ENCODE results near the gene ZKSCAN2. TPM values are rescaled to one million over a fixed set of nuclear protein-coding genes. Genes with fewer than 3 reads are reported as not detected.

ZKSCAN2 gene
- total and polyA plus RNA-seq, 2 of the 8 experiments (the other 6 are each of a cell fraction or from before 2014, with no cell fraction given), result 2.2 to 11.6 TPM

GRCh38 chr16:25194273-25194878 lies 63.3 kb downstream of the ZKSCAN2 start:
- Histone ChIP-seq H3K4me2 (ENCODE audit: insufficient read depth in 1 of 2, low read depth in 2 of 2, low read length in 2 of 2) (no peak overlapping the region), H2BK20ac (ENCODE audit: low read length) (no peak overlapping the region), H2BK12ac (ENCODE audit: low read depth, low read length) (no peak overlapping the region), H4K91ac (replicated peaks; ENCODE audit: insufficient read length, low read length) (no peak overlapping the region), H3K9ac (replicated peaks in 1 of 4; ENCODE audit: extremely low read depth in 1 of 4, low read depth in 3 of 4, low read length in 3 of 4) (no peak overlapping the region), H2BK120ac (replicated peaks; ENCODE audit: low read depth, low read length) (no peak overlapping the region), H4K5ac (ENCODE audit: insufficient read length, low read depth, low read length) (no peak overlapping the region), H2AFZ (ENCODE audit: low read length) (no peak overlapping the region), H3K4me1 (replicated peaks in 1 of 4; ENCODE audit: control insufficient read depth in 3 of 4, insufficient read depth in 4 of 4, low read length in 3 of 4) (no peaks in the 10 kb centered on the region), H3K4me3 (ENCODE audit: extremely low read depth in 1 of 4, insufficient read depth in 2 of 4, low read depth in 3 of 4, low read length in 4 of 4) (no peak overlapping the region), H3K23ac (ENCODE audit: insufficient read length) (no peak overlapping the region), H2AK5ac (ENCODE audit: low read depth, low read length) (no peak overlapping the region), H3K9me3 (ENCODE audit: insufficient read depth in 2 of 2, low read depth in 1 of 2, low read length in 1 of 2) (no peaks in the 10 kb centered on the region), H3K18ac (ENCODE audit: extremely low read depth, low read length) (no peak overlapping the region), H2BK15ac (ENCODE audit: low read length) (no peak overlapping the region), H3K36me3 (ENCODE audit: control insufficient read depth in 2 of 4, insufficient read depth in 4 of 4, low read length in 3 of 4) (no peaks in the 10 kb centered on the region), H4K20me1 (replicated peaks in 1 of 2; ENCODE audit: control insufficient read depth in 1 of 2, insufficient read depth in 2 of 2, low read length in 2 of 2) (no peaks in the 10 kb centered on the region), H3K27ac (ENCODE audit: low read depth, low read length) (no peak overlapping the region), H3K14ac (ENCODE audit: insufficient read length) (no peak overlapping the region), H2BK5ac (ENCODE audit: low read depth, low read length) (no peak overlapping the region), H3K4ac (replicated peaks; ENCODE audit: insufficient read length, low read depth, low read length) (no peak overlapping the region), H3K27me3 (replicated peaks in 1 of 4; ENCODE audit: control insufficient read depth in 3 of 4, extremely low read depth in 1 of 4, insufficient read depth in 3 of 4, low read length in 3 of 4) (no peaks in the 10 kb centered on the region), H3K79me2 (ENCODE audit: control insufficient read depth in 1 of 2, insufficient read depth in 2 of 2, low read length in 2 of 2) (no peaks in the 10 kb centered on the region), H3K23me2 (ENCODE audit: low read depth, low read length) (no peaks in the 10 kb centered on the region), H3K79me1 (ENCODE audit: low read depth, low read length) (no peaks in the 10 kb centered on the region), H4K8ac (ENCODE audit: extremely low read depth, insufficient read depth, low read length) (no peak overlapping the region), H3K56ac (replicated peaks; ENCODE audit: insufficient read length, low read depth, low read length) (no peak overlapping the region)
- DNase-seq (ENCODE audit: low read depth in 1 of 2, low spot score in 2 of 2) (no peak), FAIRE-seq (no peak)
- ChIA-PET CTCF (ENCODE audit: partially characterized antibody) (interaction anchor here (0.6 to 1.5 kb wide), 4 partner anchors 8 to 1924 kb away, joined by 3 to 5 read pairs (median 3); no protein-coding TSS in a partner anchor), POLR2A (ENCODE audit: partially characterized antibody) (no interaction called here)
- WGBS, 2 experiments (ENCODE audit: extremely low coverage in 1 of 2, insufficient coverage in 1 of 2, insufficient read length in 1 of 2, insufficient replicate concordance in 2 of 2, low coverage in 1 of 2, low lambda C conversion rate in 2 of 2, missing lambda C conversion rate in 1 of 2), result 86% methylated on average over 7 of the region's 7 CpGs; no CpG with 5 or more reads in 1 of the 2 experiments
- TF ChIP-seq CBX5 (IDR thresholded peaks at IDR 0.05; ENCODE audit: low read depth, low read length) (no peak), TAF1 (IDR thresholded peaks at IDR 0.05; ENCODE audit: low read depth, low read length) (no peak), JUN (IDR thresholded peaks at IDR 0.05; ENCODE audit: low read depth, low read length) (no peak), SAP30 (IDR thresholded peaks at IDR 0.05; ENCODE audit: insufficient read depth, insufficient replicate concordance, low read length) (no peak), SP2 (IDR thresholded peaks at IDR 0.05; ENCODE audit: low read length) (no peak), POU5F1 (IDR thresholded peaks at IDR 0.05; ENCODE audit: low read depth, low read length) (no peak), KDM1A (IDR thresholded peaks at IDR 0.05; ENCODE audit: borderline replicate concordance, low read length) (no peak), CEBPB (IDR thresholded peaks at IDR 0.05; ENCODE audit: low read depth, low read length) (no peak), HDAC6 (IDR thresholded peaks at IDR 0.05; ENCODE audit: low read depth, low read length) (no peak), GABPA (IDR thresholded peaks at IDR 0.05; ENCODE audit: borderline replicate concordance, insufficient read depth, low read length) (no peak), CHD2 (IDR thresholded peaks at IDR 0.05; ENCODE audit: low read length) (no peak), ATF3 (IDR thresholded peaks at IDR 0.05; ENCODE audit: insufficient read depth, low read depth, low read length) (no peak), SIN3A (conservative IDR thresholded peaks at IDR 0.05 in 1 of 2, IDR thresholded peaks at IDR 0.05 in 1 of 2; ENCODE audit: low read depth in 1 of 2, low read length in 2 of 2) (no peak), MAFK (IDR thresholded peaks at IDR 0.05; ENCODE audit: low read depth, low read length) (no peak)

Data from H1 (cell line).